Neural crest cell (in vitro differentiated cells): Measurements from ENCODE around the gene FOSL1. TPM values are rescaled to one million over a fixed set of nuclear protein-coding genes. Genes with fewer than 3 reads are reported as not detected.

Experiments
- DNase-seq: peaks from one replicate; pipeline ENCODE4 v3.0.0; 2021; ENCODE audit warnings: low read depth, mixed read lengths, low spot score
- H3K27ac Mint-ChIP-seq: one replicate; pipeline ENCODE4 v1.8.0; 2021; ENCODE audit warnings: mild to moderate bottlenecking, mixed read lengths; ENCODE audit not compliant: unreplicated experiment
- H3K27me3 Mint-ChIP-seq: 2 replicates; pipeline ENCODE4 v1.8.0; 2021; ENCODE audit warnings: low read depth, mild to moderate bottlenecking, mixed read lengths
- H3K36me3 Mint-ChIP-seq: 2 replicates; pipeline ENCODE4 v1.8.0; 2021; ENCODE audit warnings: low read depth, mild to moderate bottlenecking, mixed read lengths
- H3K4me1 Mint-ChIP-seq: 2 replicates; pipeline ENCODE4 v1.8.0; 2021; ENCODE audit warnings: mixed read lengths
- H3K4me3 Mint-ChIP-seq: one replicate; pipeline ENCODE4 v1.8.0; 2021; ENCODE audit warnings: mild to moderate bottlenecking, mixed read lengths
- H3K9me3 Mint-ChIP-seq: 2 replicates; pipeline ENCODE4 v1.8.0; 2021; ENCODE audit warnings: mixed read lengths
- CTCF ChIP-seq: fragments of 200-600 bp; sonication (generic); conservative IDR thresholded peaks from 2 replicates; pipeline ENCODE4 v1.5.0; 2021; ENCODE audit warnings: antibody characterized with exemption, mild to moderate bottlenecking
- total RNA-seq: library from RNA; stranded (reverse); gene quantifications from 2 replicates; pipeline ENCODE4 v1.2.1, GENCODE V29; 2021

FOSL1 gene
- total RNA-seq, 1 donor from 2014 or later = 4.2 TPM

- peaks cover 34% of the 10 kb centered on the region for H3K4me1 Mint-ChIP-seq
- no peaks in the 10 kb centered on the region for H3K27me3 Mint-ChIP-seq
- no peak for DNase-seq
- H3K4me3 Mint-ChIP-seq = peak overlapping the region; percentile 82
- H3K36me3 Mint-ChIP-seq = peaks cover 8% of the 10 kb centered on the region
- no peak for TF ChIP-seq CTCF
- H3K27ac Mint-ChIP-seq = peak overlapping the region; percentile 19
- no peaks in the 10 kb centered on the region for H3K9me3 Mint-ChIP-seq
Observed at GRCh38 chr11:65866509-65867283, 33.5 kb downstream of the FOSL1 start.

- peak overlapping the region; percentile 23 for H3K4me3 Mint-ChIP-seq
- H3K4me1 Mint-ChIP-seq = peaks cover 37% of the 10 kb centered on the region
- no peak overlapping the region for H3K27ac Mint-ChIP-seq
- no peak for TF ChIP-seq CTCF
- H3K9me3 Mint-ChIP-seq = no peaks in the 10 kb centered on the region
- H3K36me3 Mint-ChIP-seq = peaks cover 8% of the 10 kb centered on the region
- no peaks in the 10 kb centered on the region for H3K27me3 Mint-ChIP-seq
- no peak for DNase-seq
Observed at GRCh38 chr11:65865550-65866172, 34.5 kb downstream of the FOSL1 start.

- peak overlapping the region; percentile 49 for H3K4me3 Mint-ChIP-seq
Observed at GRCh38 chr11:65864706-65865471, 35.3 kb downstream of the FOSL1 start.

GRCh38 chr11:65863889-65864705 lies 36.1 kb downstream of the FOSL1 start:
- no peaks in the 10 kb centered on the region for H3K9me3 Mint-ChIP-seq
- TF ChIP-seq CTCF = no peak
- H3K4me1 Mint-ChIP-seq = peaks cover 34% of the 10 kb centered on the region
- peak overlapping the region; percentile 38 for H3K4me3 Mint-ChIP-seq
- no peak for DNase-seq
- H3K27me3 Mint-ChIP-seq = no peaks in the 10 kb centered on the region
- peaks cover 8% of the 10 kb centered on the region for H3K36me3 Mint-ChIP-seq
- H3K27ac Mint-ChIP-seq = no peak overlapping the region

More at GRCh38 chr11:65864706-65865471, 35.3 kb downstream of the FOSL1 start:
- TF ChIP-seq CTCF = no peak
- Mint-ChIP-seq H3K27me3 (no peaks in the 10 kb centered on the region), H3K4me1 (peaks cover 34% of the 10 kb centered on the region), H3K9me3 (no peaks in the 10 kb centered on the region), H3K36me3 (peaks cover 8% of the 10 kb centered on the region), H3K27ac (no peak overlapping the region)
- DNase-seq = no peak
